ENCODE data around the gene MIER1.
"Not testable (repeated sequence)": the region's sequence is repeated elsewhere in the genome, so short reads cannot be mapped to it uniquely, and the experiment has no call there.

The MIER1 gene

GRCh38 chr1:66947267-66947666 lies 22.5 kb downstream of the MIER1 start:
- no peak overlapping the region for H3K4me3 ChIP-seq (ENCODE audit: low read depth, low read length)
- TF ChIP-seq CTCF (IDR thresholded peaks at IDR 0.05; ENCODE audit: low read depth, low read length): no peak

GRCh38 chr1:66951513-66951912 lies 26.7 kb downstream of the MIER1 start:
- no peak overlapping the region for H3K4me3 ChIP-seq (ENCODE audit: low read depth, low read length)
- no peak for TF ChIP-seq CTCF (IDR thresholded peaks at IDR 0.05; ENCODE audit: low read depth, low read length)

- H3K4me3 ChIP-seq (ENCODE audit: low read depth, low read length): no peak overlapping the region
- no peak for TF ChIP-seq CTCF (IDR thresholded peaks at IDR 0.05; ENCODE audit: low read depth, low read length)
Observed at GRCh38 chr1:66954208-66954607, 29.4 kb downstream of the MIER1 start.

GRCh38 chr1:66957938-66958337 lies 33.1 kb downstream of the MIER1 start:
- no peak overlapping the region for H3K4me3 ChIP-seq (ENCODE audit: low read depth, low read length)
- TF ChIP-seq CTCF (IDR thresholded peaks at IDR 0.05; ENCODE audit: low read depth, low read length): no peak

- H3K4me3 ChIP-seq (ENCODE audit: low read depth, low read length): not testable (repeated sequence)
Observed at GRCh38 chr1:66966188-66966873, 41.5 kb downstream of the MIER1 start.

GRCh38 chr1:66968574-66968973 lies 43.8 kb downstream of the MIER1 start:
- no peak for TF ChIP-seq CTCF (IDR thresholded peaks at IDR 0.05; ENCODE audit: low read depth, low read length)
- no peak overlapping the region for H3K4me3 ChIP-seq (ENCODE audit: low read depth, low read length)

- no peak for TF ChIP-seq CTCF (IDR thresholded peaks at IDR 0.05; ENCODE audit: low read depth, low read length)
- no peak overlapping the region for H3K4me3 ChIP-seq (ENCODE audit: low read depth, low read length)
Observed at GRCh38 chr1:66978201-66978600, 53.4 kb downstream of the MIER1 start.

- H3K4me3 ChIP-seq (ENCODE audit: low read depth, low read length): not testable (repeated sequence)
Observed at GRCh38 chr1:66979621-66980020, 54.8 kb downstream of the MIER1 start.
